ENCODE data around the gene SMAD3.
A peak's percentile ranks its signal among the peaks of the same experiment; 100 is the strongest.

The SMAD3 gene

GRCh38 chr15:67050522-67051087 lies 14.8 kb upstream of the SMAD3 start:
- no peak overlapping the region for H3K9ac ChIP-seq (ENCODE audit: low read length)
- peaks cover 11% of the 10 kb centered on the region for H3K4me1 ChIP-seq (ENCODE audit: insufficient read depth, low read length)
- no peaks in the 10 kb centered on the region for H3K9me3 ChIP-seq (ENCODE audit: low read length)
- H3K27me3 ChIP-seq (ENCODE audit: control insufficient read depth in 1 of 2, insufficient read depth in 2 of 2, low read length in 2 of 2): no peaks in the 10 kb centered on the region
- H3K36me3 ChIP-seq (ENCODE audit: insufficient read depth, low read length): no peaks in the 10 kb centered on the region
- H3K27ac ChIP-seq (ENCODE audit: low read depth, low read length): no peak overlapping the region
- H3K4me3 ChIP-seq (ENCODE audit: low read depth in 1 of 2, low read length in 2 of 2): no peak overlapping the region

GRCh38 chr15:67051088-67052045 lies 14.0 kb upstream of the SMAD3 start:
- no peaks in the 10 kb centered on the region for H3K36me3 ChIP-seq (ENCODE audit: insufficient read depth, low read length)
- no peak overlapping the region for H3K27ac ChIP-seq (ENCODE audit: low read depth, low read length)

GRCh38 chr15:67054676-67055075 lies 10.7 kb upstream of the SMAD3 start:
- no peak overlapping the region for H3K27ac ChIP-seq (ENCODE audit: low read depth, low read length)
- H3K4me1 ChIP-seq (ENCODE audit: insufficient read depth, low read length): no peaks in the 10 kb centered on the region
- H3K4me3 ChIP-seq (ENCODE audit: low read depth in 1 of 2, low read length in 2 of 2): no peak overlapping the region
- H3K9me3 ChIP-seq (ENCODE audit: low read length): no peaks in the 10 kb centered on the region
- H3K27me3 ChIP-seq (ENCODE audit: control insufficient read depth in 1 of 2, insufficient read depth in 2 of 2, low read length in 2 of 2): no peaks in the 10 kb centered on the region
- H3K36me3 ChIP-seq (ENCODE audit: insufficient read depth, low read length): no peaks in the 10 kb centered on the region
- H3K9ac ChIP-seq (ENCODE audit: low read length): no peak overlapping the region

More at GRCh38 chr15:67051088-67052045, 14.0 kb upstream of the SMAD3 start:
- peaks cover 11% of the 10 kb centered on the region for H3K4me1 ChIP-seq (ENCODE audit: insufficient read depth, low read length)
- no peak overlapping the region for H3K9ac ChIP-seq (ENCODE audit: low read length)
- H3K4me3 ChIP-seq (ENCODE audit: low read depth in 1 of 2, low read length in 2 of 2): no peak overlapping the region
- H3K9me3 ChIP-seq (ENCODE audit: low read length): no peaks in the 10 kb centered on the region
- H3K27me3 ChIP-seq (ENCODE audit: control insufficient read depth in 1 of 2, insufficient read depth in 2 of 2, low read length in 2 of 2): no peaks in the 10 kb centered on the region

GRCh38 chr15:67059127-67059553 lies 6.3 kb upstream of the SMAD3 start:
- Histone ChIP-seq H3K9ac (ENCODE audit: low read length) (no peak overlapping the region), H3K27ac (ENCODE audit: low read depth, low read length) (no peak overlapping the region)

GRCh38 chr15:67061811-67062368 lies 3.5 kb upstream of the SMAD3 start:
- Histone ChIP-seq H3K27ac (ENCODE audit: low read depth, low read length) (no peak overlapping the region), H3K4me1 (ENCODE audit: insufficient read depth, low read length) (no peaks in the 10 kb centered on the region), H3K36me3 (ENCODE audit: insufficient read depth, low read length) (no peaks in the 10 kb centered on the region), H3K9ac (ENCODE audit: low read length) (no peak overlapping the region), H3K27me3 (ENCODE audit: control insufficient read depth in 1 of 2, insufficient read depth in 2 of 2, low read length in 2 of 2) (no peaks in the 10 kb centered on the region), H3K9me3 (ENCODE audit: low read length) (no peaks in the 10 kb centered on the region), H3K4me3 (ENCODE audit: low read depth in 1 of 2, low read length in 2 of 2) (no peak overlapping the region)

More at GRCh38 chr15:67059127-67059553, 6.3 kb upstream of the SMAD3 start:
- Histone ChIP-seq H3K27me3 (ENCODE audit: control insufficient read depth in 1 of 2, insufficient read depth in 2 of 2, low read length in 2 of 2) (no peaks in the 10 kb centered on the region), H3K9me3 (ENCODE audit: low read length) (no peaks in the 10 kb centered on the region), H3K4me1 (ENCODE audit: insufficient read depth, low read length) (no peaks in the 10 kb centered on the region), H3K36me3 (ENCODE audit: insufficient read depth, low read length) (no peaks in the 10 kb centered on the region), H3K4me3 (ENCODE audit: low read depth in 1 of 2, low read length in 2 of 2) (no peak overlapping the region)

GRCh38 chr15:67062369-67062985 lies 2.9 kb upstream of the SMAD3 start:
- H3K9me3 ChIP-seq (ENCODE audit: low read length): no peaks in the 10 kb centered on the region
- peaks cover 3% of the 10 kb centered on the region for H3K4me1 ChIP-seq (ENCODE audit: insufficient read depth, low read length)
- H3K27ac ChIP-seq (ENCODE audit: low read depth, low read length): no peak overlapping the region
- no peaks in the 10 kb centered on the region for H3K36me3 ChIP-seq (ENCODE audit: insufficient read depth, low read length)
- no peak overlapping the region for H3K4me3 ChIP-seq (ENCODE audit: low read depth in 1 of 2, low read length in 2 of 2)
- H3K9ac ChIP-seq (ENCODE audit: low read length): no peak overlapping the region
- no peaks in the 10 kb centered on the region for H3K27me3 ChIP-seq (ENCODE audit: control insufficient read depth in 1 of 2, insufficient read depth in 2 of 2, low read length in 2 of 2)

GRCh38 chr15:67063689-67064606 lies 1.5 kb upstream of the SMAD3 start:
- H3K9ac ChIP-seq (ENCODE audit: low read length): no peak overlapping the region
- H3K9me3 ChIP-seq (ENCODE audit: low read length): no peaks in the 10 kb centered on the region
- no peak overlapping the region for H3K4me3 ChIP-seq (ENCODE audit: low read depth in 1 of 2, low read length in 2 of 2)
- H3K4me1 ChIP-seq (ENCODE audit: insufficient read depth, low read length): peaks cover 18% of the 10 kb centered on the region
- no peaks in the 10 kb centered on the region for H3K36me3 ChIP-seq (ENCODE audit: insufficient read depth, low read length)
- H3K27ac ChIP-seq (ENCODE audit: low read depth, low read length): no peak overlapping the region
- H3K27me3 ChIP-seq (ENCODE audit: control insufficient read depth in 1 of 2, insufficient read depth in 2 of 2, low read length in 2 of 2): no peaks in the 10 kb centered on the region

GRCh38 chr15:67064607-67065530 lies 533 bp upstream of the SMAD3 start:
- Histone ChIP-seq H3K9me3 (ENCODE audit: low read length) (no peaks in the 10 kb centered on the region), H3K9ac (ENCODE audit: low read length) (peak overlapping the region; percentile 24), H3K4me1 (ENCODE audit: insufficient read depth, low read length) (peaks cover 23% of the 10 kb centered on the region), H3K4me3 (ENCODE audit: low read depth in 1 of 2, low read length in 2 of 2) (peak overlapping the region; percentile 39 to 49), H3K27me3 (ENCODE audit: control insufficient read depth in 1 of 2, insufficient read depth in 2 of 2, low read length in 2 of 2) (no peaks in the 10 kb centered on the region), H3K27ac (ENCODE audit: low read depth, low read length) (peak overlapping the region; percentile 76), H3K36me3 (ENCODE audit: insufficient read depth, low read length) (no peaks in the 10 kb centered on the region)

- Histone ChIP-seq H3K9ac (ENCODE audit: low read length) (peak overlapping the region; percentile 77), H3K36me3 (ENCODE audit: insufficient read depth, low read length) (no peaks in the 10 kb centered on the region), H3K4me1 (ENCODE audit: insufficient read depth, low read length) (peaks cover 23% of the 10 kb centered on the region), H3K4me3 (ENCODE audit: low read depth in 1 of 2, low read length in 2 of 2) (peak overlapping the region; percentile 92 to 99), H3K27ac (ENCODE audit: low read depth, low read length) (peak overlapping the region; percentile 99), H3K9me3 (ENCODE audit: low read length) (no peaks in the 10 kb centered on the region), H3K27me3 (ENCODE audit: control insufficient read depth in 1 of 2, insufficient read depth in 2 of 2, low read length in 2 of 2) (no peaks in the 10 kb centered on the region)
Measured at GRCh38 chr15:67066041-67066958, 898 bp downstream of the SMAD3 start.
